GM15510 (cell line): ENCODE measurements around the gene SARM1.

ENCODE experiments used
- POLR2A ChIP-seq: IDR thresholded peaks from 3 replicates; pipeline ENCODE4 v1.6.1; 2011; ENCODE audit warnings: borderline replicate concordance; ENCODE audit not compliant: insufficient read length; ENCODE audit errors: extremely low read depth

The SARM1 gene

GRCh38 chr17:28372203-28372944, 880 bp downstream of the SARM1 start:
- no peak for TF ChIP-seq POLR2A

GRCh38 chr17:28372945-28373274, 1.4 kb downstream of the SARM1 start:
- TF ChIP-seq POLR2A = no peak

- TF ChIP-seq POLR2A = no peak
Measured at GRCh38 chr17:28379814-28380801, 8.6 kb downstream of the SARM1 start.

GRCh38 chr17:28381141-28381825, 9.8 kb downstream of the SARM1 start:
- no peak for TF ChIP-seq POLR2A

GRCh38 chr17:28384281-28385036, 13.0 kb downstream of the SARM1 start:
- peak; percentile 67 for TF ChIP-seq POLR2A

- TF ChIP-seq POLR2A = no peak
Measured at GRCh38 chr17:28385037-28385400, 13.5 kb downstream of the SARM1 start.

- no peak for TF ChIP-seq POLR2A
Measured at GRCh38 chr17:28385406-28385805, 13.9 kb downstream of the SARM1 start.

- no peak for TF ChIP-seq POLR2A
Measured at GRCh38 chr17:28386391-28386790, 14.9 kb downstream of the SARM1 start.

- TF ChIP-seq POLR2A = no peak
Measured at GRCh38 chr17:28388106-28388505, 16.6 kb downstream of the SARM1 start.

GRCh38 chr17:28390141-28390540, 18.6 kb downstream of the SARM1 start:
- TF ChIP-seq POLR2A = no peak

GRCh38 chr17:28390563-28390962, 19.1 kb downstream of the SARM1 start:
- TF ChIP-seq POLR2A = no peak

GRCh38 chr17:28390984-28391383, 19.5 kb downstream of the SARM1 start:
- no peak for TF ChIP-seq POLR2A

- no peak for TF ChIP-seq POLR2A
Measured at GRCh38 chr17:28391401-28391800, 19.9 kb downstream of the SARM1 start.

- TF ChIP-seq POLR2A = no peak
Measured at GRCh38 chr17:28392491-28392890, 21.0 kb downstream of the SARM1 start.
